Right lung (tissue), 5 donors: Measurements from ENCODE around the gene PTPRM. TPM values are rescaled to one million over a fixed set of nuclear protein-coding genes. Genes with fewer than 3 reads are reported as not detected.

ENCODE experiments used
- DNase-seq, 2 donors: peaks; one replicate each; pipeline ENCODE4 v3.0.0-alpha.2; 2013
- polyA plus RNA-seq, 5 donors: library from polyadenylated mRNA; unstranded; fragments of 120-200 nt; gene quantifications; one replicate each; pipeline versions ENCODE4 v1.2.1 to v1.2.3, GENCODE V29; 2013; ENCODE audit warnings: inconsistent platforms in 1 of 5, low replicate concordance in 1 of 5; ENCODE audit not compliant: insufficient read length in 5 of 5, insufficient read depth in 1 of 5

The PTPRM gene
- polyA plus RNA-seq, 5 donors = 81.3 to 105 (median 93.0) TPM

- no peak for DNase-seq
Measured at GRCh38 chr18:7626175-7626921, 59.2 kb downstream of the PTPRM start.

GRCh38 chr18:7626922-7627440, 59.9 kb downstream of the PTPRM start:
- DNase-seq = no peak

GRCh38 chr18:7629416-7629815, 62.3 kb downstream of the PTPRM start:
- DNase-seq = no peak

- DNase-seq = no peak
Measured at GRCh38 chr18:7630731-7631442, 63.8 kb downstream of the PTPRM start.

- no peak for DNase-seq
Measured at GRCh38 chr18:7632152-7633098, 65.3 kb downstream of the PTPRM start.

- DNase-seq = no peak
Measured at GRCh38 chr18:7633171-7633570, 66.1 kb downstream of the PTPRM start.

GRCh38 chr18:7635948-7636347, 68.8 kb downstream of the PTPRM start:
- DNase-seq = no peak

GRCh38 chr18:7637269-7637668, 70.2 kb downstream of the PTPRM start:
- no peak for DNase-seq

- peak; percentile 63 to 68 for DNase-seq
Measured at GRCh38 chr18:7638321-7638720, 71.2 kb downstream of the PTPRM start.

GRCh38 chr18:7641813-7642212, 74.7 kb downstream of the PTPRM start:
- no peak for DNase-seq

- no peak for DNase-seq
Measured at GRCh38 chr18:7642331-7642890, 75.3 kb downstream of the PTPRM start.

GRCh38 chr18:7645756-7646155, 78.6 kb downstream of the PTPRM start:
- DNase-seq = no peak

- DNase-seq = no peak
Measured at GRCh38 chr18:7646174-7646886, 79.2 kb downstream of the PTPRM start.

- no peak for DNase-seq
Measured at GRCh38 chr18:7647500-7647899, 80.4 kb downstream of the PTPRM start.

- no peak for DNase-seq
Measured at GRCh38 chr18:7657050-7657449, 89.9 kb downstream of the PTPRM start.

GRCh38 chr18:7657937-7658336, 90.8 kb downstream of the PTPRM start:
- DNase-seq = no peak

GRCh38 chr18:7658701-7659100, 91.6 kb downstream of the PTPRM start:
- no peak for DNase-seq

GRCh38 chr18:7661207-7661606, 94.1 kb downstream of the PTPRM start:
- no peak for DNase-seq

- no peak for DNase-seq
Measured at GRCh38 chr18:7662866-7663265, 95.8 kb downstream of the PTPRM start.

- DNase-seq = no peak
Measured at GRCh38 chr18:7663366-7664312, 96.5 kb downstream of the PTPRM start.
